Occipital lobe (tissue), 2 donors: Measurements from ENCODE around the gene FAP. TPM values are rescaled to one million over a fixed set of nuclear protein-coding genes. Genes with fewer than 3 reads are reported as not detected.

ENCODE experiments used
- DNase-seq: peaks from one replicate; lab custom pipeline; 2025; lab: John Stamatoyannopoulos, UW
- total RNA-seq: library from RNA; depleted of rRNA; stranded (reverse); fragments of >200 nt; gene quantifications from one replicate; pipeline ENCODE4 v1.2.3, GENCODE V29; 2014

FAP gene
- total RNA-seq, 1 donor from 2014 or later: 2.2 TPM

- no peak for DNase-seq
These were observed 104.9 kb downstream of the FAP start for GRCh38 chr2:162138310-162138709.

- DNase-seq: no peak
These were observed 115.8 kb downstream of the FAP start for GRCh38 chr2:162127422-162127821.

- no peak for DNase-seq
These were observed 116.7 kb downstream of the FAP start for GRCh38 chr2:162126527-162126926.

- no peak for DNase-seq
These were observed 117.1 kb downstream of the FAP start for GRCh38 chr2:162126111-162126519.

GRCh38 chr2:162125138-162125537 is 118.1 kb downstream of the FAP start:
- no peak for DNase-seq

- no peak for DNase-seq
These were observed 119.2 kb downstream of the FAP start for GRCh38 chr2:162123806-162124758.

Other genes with a start within 250 kb of the FAP start
- gene DPP4, start 169.2 kb downstream of the FAP start, total RNA-seq: 6.4 TPM
- not detected for gene GCG, start 91.2 kb downstream of the FAP start, total RNA-seq
- 4.8 TPM for gene IFIH1, start 75.2 kb upstream of the FAP start, total RNA-seq
- 39.6 TPM for gene GCA, start 100.7 kb upstream of the FAP start, total RNA-seq